GM12878 (cell line): ENCODE measurements around the gene TXNRD3. TPM values are rescaled to one million over a fixed set of nuclear protein-coding genes. Genes with fewer than 3 reads are reported as not detected.

ENCODE experiments used
- ATAC-seq: fragments of 200-7000 bp; cut with Tn5 transposase; 3 replicates; pipeline ENCODE4 v1.9.1; 2020; ENCODE audit warnings: mild to moderate bottlenecking, moderate library complexity
- BruUV-seq: library from RNA; stranded (reverse); fragments of 400-500 nt; replicated peaks from 2 replicates; lab custom pipeline; 2021; lab: Mats Ljungman, UMichigan
- CTCF ChIA-PET: fragments of 300-600 bp; sonication (Branson Sonifier 250); formaldehyde crosslinking; extraction: SDS; loops from one replicate; lab custom pipeline; 2021; ENCODE audit warnings: inconsistent platforms; lab: Yijun Ruan, JAX
- POLR2A ChIA-PET: fragments of 350-600 bp; formaldehyde crosslinking; extraction: SDS; loops from one replicate; lab custom pipeline; 2021; ENCODE audit warnings: inconsistent platforms; lab: Charles Lee
- RAD21 ChIA-PET: fragments of 300-600 bp; sonication (Branson Sonifier 250); formaldehyde crosslinking; loops from one replicate; lab custom pipeline; 2023; ENCODE audit warnings: antibody characterized with exemption; ENCODE audit not compliant: unreplicated experiment; lab: Charles Lee
- SMC1A ChIA-PET: fragments of 300-600 bp; sonication (Branson Sonifier 250); formaldehyde crosslinking; loops from one replicate; lab custom pipeline; 2023; ENCODE audit not compliant: unreplicated experiment, uncharacterized antibody; lab: Charles Lee
- DNase-seq: peaks from one replicate; pipeline ENCODE4 v3.0.0-alpha.2; 2011; ENCODE audit warnings: low read depth, low spot score
- FAIRE-seq: peaks from 3 replicates; lab custom pipeline; 2011; peaks lifted over from hg19 to GRCh38; lab: Jason Lieb, UNC
- H2AFZ ChIP-seq: 2 replicates; pipeline ENCODE4 v1.6.0; 2011; ENCODE audit warnings: low read depth, low read length, control low read depth; ENCODE audit not compliant: control insufficient read depth
- H3K27ac ChIP-seq: 2 replicates; pipeline ENCODE4 v1.5.1; 2011; ENCODE audit warnings: control low read depth; ENCODE audit not compliant: control insufficient read depth, insufficient read depth
- H3K27me3 ChIP-seq, 2 experiments: replicated peaks in 1 of 2; 2 replicates each; pipeline versions ENCODE4 v1.6.0 to v1.6.1; 2011; ENCODE audit warnings: low read length in 1 of 2; ENCODE audit not compliant: control insufficient read depth in 2 of 2, insufficient read depth in 2 of 2
- H3K36me3 ChIP-seq, 2 experiments: 2 replicates each; pipeline ENCODE4 v1.5.1; 2011; ENCODE audit warnings: low read length in 1 of 2; ENCODE audit not compliant: control insufficient read depth in 2 of 2, insufficient read depth in 2 of 2
- H3K4me1 ChIP-seq: 2 replicates; pipeline ENCODE4 v1.6.1; 2011; ENCODE audit warnings: mild to moderate bottlenecking, low read length, moderate library complexity, mixed read lengths; ENCODE audit not compliant: control insufficient read depth, insufficient read depth
- H3K4me2 ChIP-seq: 2 replicates; pipeline ENCODE4 v1.6.0; 2011; ENCODE audit warnings: control low read depth; ENCODE audit not compliant: control insufficient read depth, insufficient read depth
- H3K4me3 ChIP-seq: fragments of 200-600 bp; sonication (generic); 2 replicates; pipeline ENCODE4 v1.5.1; 2016
- H3K79me2 ChIP-seq: 2 replicates; pipeline ENCODE4 v1.6.0; 2011; ENCODE audit warnings: low read length; ENCODE audit not compliant: control insufficient read depth, insufficient read depth
- H3K9ac ChIP-seq: 2 replicates; pipeline ENCODE4 v1.8.0; 2011; ENCODE audit warnings: low read length, control low read depth, mixed read lengths; ENCODE audit not compliant: control insufficient read depth, insufficient read depth
- H3K9me3 ChIP-seq: replicated peaks from 3 replicates; pipeline ENCODE4 v1.5.1; 2011; ENCODE audit warnings: mild to moderate bottlenecking, low read length; ENCODE audit not compliant: control insufficient read depth, insufficient read depth
- H4K20me1 ChIP-seq: 2 replicates; pipeline ENCODE4 v1.6.0; 2011; ENCODE audit not compliant: control insufficient read depth, insufficient read depth
- CUX1 ChIP-seq: IDR thresholded peaks from 2 replicates; pipeline ENCODE4 v1.6.1; 2012; ENCODE audit warnings: improper control_type of control experiment, low read depth, low read length; ENCODE audit not compliant: insufficient replicate concordance
- GABPA ChIP-seq: IDR thresholded peaks from 2 replicates; pipeline ENCODE4 v1.6.1; 2014; ENCODE audit warnings: antibody characterized with exemption, low read depth, mild to moderate bottlenecking, inconsistent platforms
- HDAC6 ChIP-seq: fragments of 200-600 bp; sonication (generic); IDR thresholded peaks from one replicate; pipeline ENCODE4 v1.8.0; 2017; ENCODE audit warnings: antibody characterized with exemption; ENCODE audit not compliant: unreplicated experiment
- IKZF2 ChIP-seq, 2 experiments: fragments of 450-650 bp; IDR thresholded peaks; 2 replicates each; pipeline ENCODE4 v1.6.1; 2017; ENCODE audit warnings: mild to moderate bottlenecking in 2 of 2, moderate library complexity in 2 of 2
- MYB ChIP-seq: fragments of 150-350 bp; IDR thresholded peaks from 2 replicates; pipeline ENCODE4 v1.6.1; 2014; ENCODE audit warnings: mild to moderate bottlenecking, low read depth, low read length, borderline replicate concordance
- POLR2AphosphoS5 ChIP-seq: IDR thresholded peaks from 2 replicates; pipeline ENCODE4 v1.6.1; 2011; ENCODE audit warnings: mild to moderate bottlenecking, low read length, inconsistent platforms
- RBBP5 ChIP-seq: fragments of 200-600 bp; sonication (generic); conservative IDR thresholded peaks from 2 replicates; pipeline ENCODE4 v1.6.1; 2016
- RFX5 ChIP-seq: IDR thresholded peaks from 2 replicates; pipeline ENCODE4 v1.6.1; 2011; ENCODE audit warnings: low read depth, low read length, improper control_type of control experiment
- TAF1 ChIP-seq: IDR thresholded peaks from 2 replicates; pipeline ENCODE4 v1.6.1; 2011; ENCODE audit warnings: mild to moderate bottlenecking, low read depth, low read length, borderline replicate concordance
- WGBS: methylation state at CpG from one replicate; pipeline ENCODE4 v1.1.6; 2016; ENCODE audit warnings: low lambda C conversion rate; ENCODE audit not compliant: insufficient replicate concordance, insufficient coverage; ENCODE audit errors: missing lambda C conversion rate; 5-methylcytosine and 5-hydroxymethylcytosine counted together
- in situ Hi-C: fragments of 300-500 bp; cut with MboI; formaldehyde crosslinking; loops from 9 replicates; pipeline ENCODE4 v1.14.3; 2018; ENCODE audit warnings: mixed read lengths
- intact Hi-C: fragments of 100-400 bp; cut with micrococcal nuclease; formaldehyde crosslinking; loops from one replicate; pipeline ENCODE4 v1.14.2; 2022; ENCODE audit not compliant: unreplicated experiment
- polyA plus RNA-seq, 11 experiments: library from polyadenylated mRNA; depleted of rRNA in 4 of 11; unstranded in 6 of 11; stranded (reverse) in 5 of 11; fragments of >200 nt; fragmentation: Nextera tagmentation in 4 of 11; fragmentation: Illumina TruSeq in 1 of 11; extraction: Ambion mirVana in 4 of 11; extraction: Trizol in 1 of 11; gene quantifications; 1 replicate in 1 of 11; 2 replicates in 10 of 11; pipeline versions ENCODE4 v1.2.1 to v1.2.3, GENCODE V29; 2011 to 2016; ENCODE audit warnings: inconsistent platforms in 2 of 11, missing spikeins in 2 of 11, low read depth in 1 of 11
- total RNA-seq, 4 experiments: library from RNA; depleted of rRNA in 3 of 4; stranded (reverse); fragments of >200 nt in 3 of 4; fragmentation: Illumina TruSeq in 1 of 4; extraction: Trizol in 1 of 4; gene quantifications; 2 replicates each; pipeline versions ENCODE4 v1.2.1 to v1.2.3, GENCODE V29; 2013 to 2021
- TF ChIP-seq, protein P1 (sequence below): fragments of 450-650 bp; IDR thresholded peaks from 2 replicates; pipeline ENCODE4 v1.6.1; 2016; ENCODE audit warnings: mild to moderate bottlenecking
- TF ChIP-seq, protein P2 (sequence below): fragments of 450-650 bp; IDR thresholded peaks from 2 replicates; pipeline ENCODE4 v1.6.1; 2014; ENCODE audit warnings: mild to moderate bottlenecking

Gene TXNRD3
- total and polyA plus RNA-seq, 10 of the 15 experiments (the other 5 are each of a cell fraction or from before 2014, with no cell fraction given), result not detected

GRCh38 chr3:126582311-126582710 is 72.6 kb downstream of the TXNRD3 start:
- no peak overlapping the region for H3K27ac ChIP-seq
- peaks cover 2 to 3% of the 10 kb centered on the region in 2 experiments; a peak in 2 of 4 replicates for H3K27me3 ChIP-seq
- no peak overlapping the region for H3K9ac ChIP-seq
- no peaks in the 10 kb centered on the region for H4K20me1 ChIP-seq
- H2AFZ ChIP-seq, result no peak overlapping the region
- ChIA-PET SMC1A (no interaction called here), RAD21 (no interaction called here), CTCF (no interaction called here), POLR2A (no interaction called here)
- no peaks in the 10 kb centered on the region for H3K9me3 ChIP-seq
- no peaks in the 10 kb centered on the region for H3K36me3 ChIP-seq
- intact Hi-C loops, result no loop called here
- H3K4me2 ChIP-seq, result no peak overlapping the region
- H3K79me2 ChIP-seq, result no peaks in the 10 kb centered on the region
- no peaks in the 10 kb centered on the region for H3K4me1 ChIP-seq
- TF ChIP-seq HDAC6 (no peak), POLR2AphosphoS5 (no peak), IKZF2 (IDR thresholded peaks at IDR 0.05) (no peak), RBBP5 (no peak), CUX1 (no peak), TAF1 (no peak), GABPA (no peak), RFX5 (no peak), MYB (no peak)
- TF ChIP-seq, protein P1, sequence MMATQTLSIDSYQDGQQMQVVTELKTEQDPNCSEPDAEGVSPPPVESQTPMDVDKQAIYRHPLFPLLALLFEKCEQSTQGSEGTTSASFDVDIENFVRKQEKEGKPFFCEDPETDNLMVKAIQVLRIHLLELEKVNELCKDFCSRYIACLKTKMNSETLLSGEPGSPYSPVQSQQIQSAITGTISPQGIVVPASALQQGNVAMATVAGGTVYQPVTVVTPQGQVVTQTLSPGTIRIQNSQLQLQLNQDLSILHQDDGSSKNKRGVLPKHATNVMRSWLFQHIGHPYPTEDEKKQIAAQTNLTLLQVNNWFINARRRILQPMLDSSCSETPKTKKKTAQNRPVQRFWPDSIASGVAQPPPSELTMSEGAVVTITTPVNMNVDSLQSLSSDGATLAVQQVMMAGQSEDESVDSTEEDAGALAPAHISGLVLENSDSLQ, result no peak
- TF ChIP-seq, protein P2, sequence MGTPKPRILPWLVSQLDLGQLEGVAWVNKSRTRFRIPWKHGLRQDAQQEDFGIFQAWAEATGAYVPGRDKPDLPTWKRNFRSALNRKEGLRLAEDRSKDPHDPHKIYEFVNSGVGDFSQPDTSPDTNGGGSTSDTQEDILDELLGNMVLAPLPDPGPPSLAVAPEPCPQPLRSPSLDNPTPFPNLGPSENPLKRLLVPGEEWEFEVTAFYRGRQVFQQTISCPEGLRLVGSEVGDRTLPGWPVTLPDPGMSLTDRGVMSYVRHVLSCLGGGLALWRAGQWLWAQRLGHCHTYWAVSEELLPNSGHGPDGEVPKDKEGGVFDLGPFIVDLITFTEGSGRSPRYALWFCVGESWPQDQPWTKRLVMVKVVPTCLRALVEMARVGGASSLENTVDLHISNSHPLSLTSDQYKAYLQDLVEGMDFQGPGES, result no peak
- no peak overlapping the region for H3K4me3 ChIP-seq
- FAIRE-seq, result no peak
- no peak for ATAC-seq
- BruUV-seq, result no TSS peak
- 33% methylated on average over 4 of the region's 4 CpGs for WGBS
- no peak for DNase-seq
- in situ Hi-C loops, result no loop called here
